AG04450 (cell line): ENCODE results near the gene TRHDE. TPM values are rescaled to one million over a fixed set of nuclear protein-coding genes. Genes with fewer than 3 reads are reported as not detected.

ENCODE experiments used
- CTCF ChIA-PET: fragments of 300-600, 350-600 bp; formaldehyde crosslinking; extraction: SDS; loops from one replicate; lab custom pipeline; 2022; ENCODE audit warnings: antibody characterized with exemption, inconsistent platforms; lab: Charles Lee
- POLR2A ChIA-PET: fragments of 350-600 bp; formaldehyde crosslinking; extraction: SDS; loops from one replicate; lab custom pipeline; 2021; ENCODE audit warnings: antibody characterized with exemption, inconsistent platforms; lab: Yijun Ruan, JAX
- DNase-seq: peaks from one replicate; pipeline ENCODE4 v3.0.0-alpha.2; 2011; ENCODE audit warnings: low read depth, low spot score
- H3K27ac ChIP-seq: one replicate; pipeline ENCODE4 v1.5.1; 2012; ENCODE audit warnings: low read depth, low read length, control low read depth
- H3K27me3 ChIP-seq: one replicate; pipeline ENCODE4 v1.6.0; 2012; ENCODE audit warnings: low read length; ENCODE audit not compliant: control insufficient read depth, insufficient read depth
- H3K4me3 ChIP-seq: 2 replicates; pipeline ENCODE4 v1.5.1; 2011; ENCODE audit warnings: mild to moderate bottlenecking, low read depth, low read length, control low read depth
- H3K9me3 ChIP-seq: 2 replicates; pipeline ENCODE4 v1.5.1; 2012; ENCODE audit warnings: low read length; ENCODE audit not compliant: control insufficient read depth, insufficient read depth
- polyA plus RNA-seq: library from polyadenylated mRNA; depleted of rRNA; stranded (reverse); fragments of >200 nt; gene quantifications from 2 replicates; pipeline ENCODE4 v1.2.3, GENCODE V29; 2011
- TF ChIP-seq, protein P1 (sequence below): IDR thresholded peaks from 2 replicates; pipeline ENCODE4 v1.5.1; 2011; ENCODE audit warnings: low read depth, low read length, control low read depth, inconsistent platforms

The TRHDE gene
- polyA plus RNA-seq, 1 experiment: 90.7 TPM

GRCh38 chr12:72499244-72499643 is 227.1 kb downstream of the TRHDE start:
- Histone ChIP-seq H3K27ac (no peak overlapping the region), H3K27me3 (no peaks in the 10 kb centered on the region), H3K9me3 (no peaks in the 10 kb centered on the region), H3K4me3 (no peak overlapping the region)
- POLR2A ChIA-PET: no interaction called here
- TF ChIP-seq, protein P1, sequence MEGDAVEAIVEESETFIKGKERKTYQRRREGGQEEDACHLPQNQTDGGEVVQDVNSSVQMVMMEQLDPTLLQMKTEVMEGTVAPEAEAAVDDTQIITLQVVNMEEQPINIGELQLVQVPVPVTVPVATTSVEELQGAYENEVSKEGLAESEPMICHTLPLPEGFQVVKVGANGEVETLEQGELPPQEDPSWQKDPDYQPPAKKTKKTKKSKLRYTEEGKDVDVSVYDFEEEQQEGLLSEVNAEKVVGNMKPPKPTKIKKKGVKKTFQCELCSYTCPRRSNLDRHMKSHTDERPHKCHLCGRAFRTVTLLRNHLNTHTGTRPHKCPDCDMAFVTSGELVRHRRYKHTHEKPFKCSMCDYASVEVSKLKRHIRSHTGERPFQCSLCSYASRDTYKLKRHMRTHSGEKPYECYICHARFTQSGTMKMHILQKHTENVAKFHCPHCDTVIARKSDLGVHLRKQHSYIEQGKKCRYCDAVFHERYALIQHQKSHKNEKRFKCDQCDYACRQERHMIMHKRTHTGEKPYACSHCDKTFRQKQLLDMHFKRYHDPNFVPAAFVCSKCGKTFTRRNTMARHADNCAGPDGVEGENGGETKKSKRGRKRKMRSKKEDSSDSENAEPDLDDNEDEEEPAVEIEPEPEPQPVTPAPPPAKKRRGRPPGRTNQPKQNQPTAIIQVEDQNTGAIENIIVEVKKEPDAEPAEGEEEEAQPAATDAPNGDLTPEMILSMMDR: no peak
- DNase-seq: no peak
- CTCF ChIA-PET: no interaction called here

GRCh38 chr12:72502546-72502945 is 230.4 kb downstream of the TRHDE start:
- TF ChIP-seq, protein P1: no peak
- DNase-seq: no peak
- H3K27me3 ChIP-seq: no peaks in the 10 kb centered on the region
- POLR2A ChIA-PET: no interaction called here
- CTCF ChIA-PET: no interaction called here
- H3K4me3 ChIP-seq: no peak overlapping the region
- H3K27ac ChIP-seq: no peak overlapping the region
- no peaks in the 10 kb centered on the region for H3K9me3 ChIP-seq

- Histone ChIP-seq H3K27me3 (no peaks in the 10 kb centered on the region), H3K9me3 (no peaks in the 10 kb centered on the region), H3K27ac (no peak overlapping the region), H3K4me3 (no peak overlapping the region)
- TF ChIP-seq, protein P1: no peak
- ChIA-PET POLR2A (no interaction called here), CTCF (interaction anchor here (1.2 kb wide), 1 partner anchor 33 kb away, joined by 4 read pairs; no protein-coding TSS in a partner anchor)
- DNase-seq: no peak
Observed at GRCh38 chr12:72505227-72505626, 233.1 kb downstream of the TRHDE start.

- ChIA-PET CTCF (no interaction called here), POLR2A (no interaction called here)
- H3K27ac ChIP-seq: no peak overlapping the region
- TF ChIP-seq, protein P1: no peak
- no peak for DNase-seq
- no peaks in the 10 kb centered on the region for H3K27me3 ChIP-seq
- no peak overlapping the region for H3K4me3 ChIP-seq
- no peaks in the 10 kb centered on the region for H3K9me3 ChIP-seq
Observed at GRCh38 chr12:72509891-72510290, 237.7 kb downstream of the TRHDE start.

DNA sequence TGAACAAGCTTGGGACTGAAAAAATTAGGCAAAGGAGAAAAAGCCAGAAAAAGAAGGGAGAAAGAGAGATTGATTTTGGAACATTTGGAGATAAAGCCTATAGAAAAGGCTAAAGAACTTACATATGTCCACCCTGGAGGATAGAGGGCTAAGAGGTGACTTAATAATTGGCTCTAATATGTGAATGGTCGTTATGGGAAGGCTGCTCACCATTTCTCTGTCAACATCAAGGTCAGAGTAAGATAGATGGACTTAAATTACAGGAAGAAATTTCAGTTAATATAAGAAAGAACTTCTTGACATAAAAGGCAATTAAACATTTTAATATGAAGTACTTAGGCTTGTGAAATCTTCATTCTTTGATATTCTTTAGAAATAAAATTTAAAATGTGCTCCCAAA is 238.6 kb downstream of the TRHDE start:
- Histone ChIP-seq H3K9me3 (no peaks in the 10 kb centered on the region), H3K27ac (no peak overlapping the region), H3K27me3 (no peaks in the 10 kb centered on the region), H3K4me3 (no peak overlapping the region)
- no peak for DNase-seq
- POLR2A ChIA-PET: no interaction called here
- CTCF ChIA-PET: interaction anchor here (1.5 kb wide), 1 partner anchor 14 kb away, joined by 7 read pairs; no protein-coding TSS in a partner anchor
- TF ChIP-seq, protein P1: no peak
